ENCODE data around the gene SBF1. TPM values are rescaled to one million over a fixed set of nuclear protein-coding genes. Genes with fewer than 3 reads are reported as not detected.

Gene SBF1
- total and polyA plus RNA-seq, 2 of the 13 experiments (the other 11 are each of a cell fraction or from before 2014, with no cell fraction given): 31.7 to 40.9 TPM

- TF ChIP-seq ZNF414 (CRISPR knock-in tag; IDR thresholded peaks at IDR 0.05) (no peak), NFKB2 (CRISPR knock-in tag; IDR thresholded peaks at IDR 0.05; ENCODE audit: borderline replicate concordance) (peak; percentile 86; the same call in 1 of the 2 replicates), ZNF510 (CRISPR knock-in tag; IDR thresholded peaks at IDR 0.05; ENCODE audit: low read depth) (no peak), ZNF317 (CRISPR knock-in tag; IDR thresholded peaks at IDR 0.05) (0 out of 2 replicates have a peak, but pooled peaks have one; percentile 25), NKX3-1 (CRISPR knock-in tag; IDR thresholded peaks at IDR 0.05) (peak; percentile 42; the same call in 1 of the 2 replicates), ZNF382 (CRISPR knock-in tag; IDR thresholded peaks at IDR 0.05; ENCODE audit: borderline replicate concordance) (no peak), CSRNP1 (CRISPR knock-in tag; IDR thresholded peaks at IDR 0.05) (0 out of 2 replicates have a peak, but pooled peaks have one; percentile 51), CEBPB (IDR thresholded peaks at IDR 0.05; ENCODE audit: borderline replicate concordance, low read depth, low read length) (peak; percentile 68; the same call in 1 of the 2 replicates), KAT7 (CRISPR knock-in tag; IDR thresholded peaks at IDR 0.05; ENCODE audit: borderline replicate concordance) (no peak), ZNF253 (CRISPR knock-in tag; IDR thresholded peaks at IDR 0.05; ENCODE audit: borderline replicate concordance) (no peak), CBFB (CRISPR knock-in tag; IDR thresholded peaks at IDR 0.05) (peak; percentile 49), ZNF619 (CRISPR knock-in tag; IDR thresholded peaks at IDR 0.05) (no peak), ZFP37 (CRISPR knock-in tag; IDR thresholded peaks at IDR 0.05; ENCODE audit: borderline replicate concordance) (no peak), RAD51 (IDR thresholded peaks at IDR 0.05; ENCODE audit: borderline replicate concordance) (no peak), PHF5A (CRISPR knock-in tag; IDR thresholded peaks at IDR 0.05; ENCODE audit: low read depth, unreplicated experiment) (no peak), HNF4G (IDR thresholded peaks at IDR 0.05; ENCODE audit: borderline replicate concordance, low read depth, low read length) (no peak), HNF4G (CRISPR knock-in tag; IDR thresholded peaks at IDR 0.05; ENCODE audit: borderline replicate concordance, low read depth) (no peak), XRCC5 (optimal IDR thresholded peaks at IDR 0.05; ENCODE audit: low read length) (no peak), ZNF772 (CRISPR knock-in tag; IDR thresholded peaks at IDR 0.05) (no peak; the same call in 1 of the 2 replicates), ZNF83 (CRISPR knock-in tag; IDR thresholded peaks at IDR 0.05; ENCODE audit: borderline replicate concordance) (no peak), CREM (IDR thresholded peaks at IDR 0.05) (peak; percentile 97), CREM (CRISPR knock-in tag; IDR thresholded peaks at IDR 0.05) (peak; percentile 92), ZNF292 (CRISPR knock-in tag; IDR thresholded peaks at IDR 0.05; ENCODE audit: borderline replicate concordance, low read depth) (no peak), DR1 (CRISPR knock-in tag; IDR thresholded peaks at IDR 0.05) (peak; percentile 74), ZNF589 (CRISPR knock-in tag; conservative IDR thresholded peaks at IDR 0.05) (peak; percentile 81; the same call in 1 of the 2 replicates), ZNF530 (CRISPR knock-in tag; IDR thresholded peaks at IDR 0.05; ENCODE audit: low read depth) (no peak), ZNF10 (CRISPR knock-in tag; IDR thresholded peaks at IDR 0.05; ENCODE audit: borderline replicate concordance, low read depth) (no peak), STAG1 (CRISPR knock-in tag; IDR thresholded peaks at IDR 0.05) (peak; percentile 20; the same call in 1 of the 2 replicates), ZNF670 (CRISPR knock-in tag; IDR thresholded peaks at IDR 0.05; ENCODE audit: borderline replicate concordance) (no peak)
Measured at GRCh38 chr22:50507991-50508884, 33.4 kb upstream of the SBF1 start, which contains the start of gene NCAPH2 (continued).

All from HepG2 (cell line).